ENCODE measurements around the gene IL1RL1. TPM values are rescaled to one million over a fixed set of nuclear protein-coding genes. Genes with fewer than 3 reads are reported as not detected.

Gene IL1RL1
- total RNA-seq, 2 experiments from 2014 or later, result not detected

DNA sequence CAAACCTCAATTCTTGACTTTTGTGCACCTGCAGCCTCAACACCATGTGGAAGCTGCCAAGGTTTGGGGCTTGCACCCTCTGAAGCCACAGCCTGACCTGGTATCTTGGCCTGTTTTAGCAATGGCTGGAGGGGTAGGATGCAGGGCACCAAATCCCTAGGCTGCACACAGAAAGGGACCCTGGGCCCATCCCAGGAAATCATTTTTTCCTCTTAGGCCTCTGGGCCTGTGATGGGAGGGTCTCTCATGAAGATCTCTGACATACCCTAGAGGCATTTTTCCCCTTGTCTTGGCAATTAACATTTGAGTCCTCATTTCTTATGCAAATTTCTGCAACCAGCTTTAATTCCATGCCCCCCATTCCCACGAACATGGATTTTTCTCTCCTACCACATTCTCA is 54.4 kb downstream of the IL1RL1 start:
- Histone ChIP-seq H3K36me3 (ENCODE audit: insufficient read depth, low read length) (no peaks in the 10 kb centered on the region), H3K4me3 (ENCODE audit: low read depth, low read length, poor library complexity, severe bottlenecking) (no peak overlapping the region), H3K79me2 (ENCODE audit: insufficient read depth, low read depth, low read length) (no peaks in the 10 kb centered on the region), H2AFZ (ENCODE audit: low read length) (no peak overlapping the region), H3K9me3 (ENCODE audit: low read length) (no peaks in the 10 kb centered on the region), H4K20me1 (ENCODE audit: insufficient read depth, low read length) (no peaks in the 10 kb centered on the region), H3K27ac (ENCODE audit: low read depth, low read length, poor library complexity, severe bottlenecking) (no peak overlapping the region), H3K9me2 (ENCODE audit: insufficient read depth, low read length) (no peaks in the 10 kb centered on the region), H3K4me1 (ENCODE audit: insufficient read depth, low read length, poor library complexity, severe bottlenecking) (no peaks in the 10 kb centered on the region), H3K4me2 (ENCODE audit: low read length) (no peak overlapping the region)
- intact Hi-C loops (cut with micrococcal nuclease; ENCODE audit: unreplicated experiment), result no loop called here
- DNase-seq (ENCODE audit: low spot score), result no peak
- TF ChIP-seq, protein P1, sequence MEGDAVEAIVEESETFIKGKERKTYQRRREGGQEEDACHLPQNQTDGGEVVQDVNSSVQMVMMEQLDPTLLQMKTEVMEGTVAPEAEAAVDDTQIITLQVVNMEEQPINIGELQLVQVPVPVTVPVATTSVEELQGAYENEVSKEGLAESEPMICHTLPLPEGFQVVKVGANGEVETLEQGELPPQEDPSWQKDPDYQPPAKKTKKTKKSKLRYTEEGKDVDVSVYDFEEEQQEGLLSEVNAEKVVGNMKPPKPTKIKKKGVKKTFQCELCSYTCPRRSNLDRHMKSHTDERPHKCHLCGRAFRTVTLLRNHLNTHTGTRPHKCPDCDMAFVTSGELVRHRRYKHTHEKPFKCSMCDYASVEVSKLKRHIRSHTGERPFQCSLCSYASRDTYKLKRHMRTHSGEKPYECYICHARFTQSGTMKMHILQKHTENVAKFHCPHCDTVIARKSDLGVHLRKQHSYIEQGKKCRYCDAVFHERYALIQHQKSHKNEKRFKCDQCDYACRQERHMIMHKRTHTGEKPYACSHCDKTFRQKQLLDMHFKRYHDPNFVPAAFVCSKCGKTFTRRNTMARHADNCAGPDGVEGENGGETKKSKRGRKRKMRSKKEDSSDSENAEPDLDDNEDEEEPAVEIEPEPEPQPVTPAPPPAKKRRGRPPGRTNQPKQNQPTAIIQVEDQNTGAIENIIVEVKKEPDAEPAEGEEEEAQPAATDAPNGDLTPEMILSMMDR (conservative IDR thresholded peaks at IDR 0.05; ENCODE audit: low read length), result no peak
- TF ChIP-seq EZH2phosphoT487 (IDR thresholded peaks at IDR 0.05; ENCODE audit: borderline replicate concordance, low read depth, low read length), result no peak
- BruUV-seq (replicated peaks), result no TSS peak
- CTCF ChIA-PET (ENCODE audit: unreplicated experiment), result no interaction called here
- POLR2A ChIA-PET, result no interaction called here

DNA sequence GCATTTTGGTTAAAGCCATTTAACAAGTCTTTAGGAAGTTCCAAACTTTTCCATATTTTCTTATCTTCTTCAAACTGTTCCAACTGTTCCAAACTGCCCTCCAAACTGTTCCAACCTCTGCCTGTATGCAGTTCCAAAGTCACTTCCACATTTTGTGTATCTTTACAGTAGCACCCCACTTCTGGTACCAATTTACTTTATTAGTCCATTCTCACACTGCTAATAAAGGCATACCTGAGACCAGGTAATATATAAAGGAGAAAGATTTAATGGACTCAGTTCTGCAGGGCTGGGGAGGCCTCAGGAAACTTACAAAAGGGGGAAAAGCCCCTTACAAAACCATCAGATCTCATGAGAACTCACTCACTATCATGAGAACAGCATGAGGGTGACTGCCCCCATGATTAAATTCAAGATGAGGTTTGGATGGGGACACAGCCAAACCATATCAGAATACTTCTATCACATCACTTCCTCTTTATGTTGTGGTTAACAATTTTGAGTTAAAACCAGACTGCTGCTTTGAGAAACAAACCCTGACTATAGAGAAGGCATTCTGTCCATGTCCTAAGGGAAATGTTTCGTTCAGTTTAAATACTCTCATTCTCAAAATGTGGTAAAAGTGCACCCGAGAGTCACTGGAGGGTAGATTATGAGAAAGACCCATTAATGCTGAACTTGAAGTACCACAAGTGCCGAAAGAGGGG is 55.2 kb downstream of the IL1RL1 start:
- Histone ChIP-seq H3K36me3 (ENCODE audit: insufficient read depth, low read length) (no peaks in the 10 kb centered on the region), H2AFZ (ENCODE audit: low read length) (no peak overlapping the region), H3K27ac (ENCODE audit: low read depth, low read length, poor library complexity, severe bottlenecking) (no peak overlapping the region), H3K4me3 (ENCODE audit: low read depth, low read length, poor library complexity, severe bottlenecking) (no peak overlapping the region), H4K20me1 (ENCODE audit: insufficient read depth, low read length) (no peaks in the 10 kb centered on the region), H3K79me2 (ENCODE audit: insufficient read depth, low read depth, low read length) (no peaks in the 10 kb centered on the region), H3K4me1 (ENCODE audit: insufficient read depth, low read length, poor library complexity, severe bottlenecking) (no peaks in the 10 kb centered on the region), H3K9me3 (ENCODE audit: low read length) (no peaks in the 10 kb centered on the region), H3K9me2 (ENCODE audit: insufficient read depth, low read length) (no peaks in the 10 kb centered on the region), H3K4me2 (ENCODE audit: low read length) (no peak overlapping the region)
- ChIA-PET POLR2A (no interaction called here), CTCF (ENCODE audit: unreplicated experiment) (no interaction called here)
- TF ChIP-seq EZH2phosphoT487 (IDR thresholded peaks at IDR 0.05; ENCODE audit: borderline replicate concordance, low read depth, low read length), result no peak
- TF ChIP-seq, protein P1 (conservative IDR thresholded peaks at IDR 0.05; ENCODE audit: low read length), result no peak
- no peak for DNase-seq (ENCODE audit: low spot score)
- intact Hi-C loops (cut with micrococcal nuclease; ENCODE audit: unreplicated experiment), result no loop called here
- BruUV-seq (replicated peaks), result no TSS peak

DNA sequence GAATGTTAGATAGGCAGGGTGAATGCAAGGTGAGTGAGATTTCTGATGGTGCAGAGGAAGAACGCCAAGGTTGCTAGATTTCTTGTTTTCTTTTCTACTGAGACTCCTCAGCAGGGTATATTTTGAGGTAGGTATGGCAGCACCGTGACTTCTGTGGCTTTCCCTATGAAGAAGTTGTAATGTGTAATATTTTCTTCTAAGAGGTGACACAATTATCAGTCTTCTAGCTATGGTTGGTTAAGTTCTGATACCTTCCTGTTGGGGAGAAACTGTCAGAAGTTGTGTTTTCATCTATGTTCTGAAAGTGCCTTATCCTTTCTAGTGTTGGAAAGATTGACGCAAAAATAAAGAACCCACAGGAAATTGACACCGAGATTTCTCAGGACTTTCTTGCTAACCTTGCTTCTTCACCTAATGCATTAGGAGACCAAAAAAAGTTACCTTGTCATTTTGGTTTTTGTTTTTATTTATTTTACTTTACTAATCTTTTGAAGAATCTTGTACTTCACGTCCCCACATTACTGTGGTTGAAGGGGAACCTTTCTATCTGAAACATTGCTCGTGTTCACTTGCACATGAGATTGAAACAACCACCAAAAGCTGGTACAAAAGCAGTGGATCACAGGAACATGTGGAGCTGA is 56.1 kb downstream of the IL1RL1 start:
- CTCF ChIA-PET (ENCODE audit: unreplicated experiment), result no interaction called here
- no peaks in the 10 kb centered on the region for H3K79me2 ChIP-seq (ENCODE audit: insufficient read depth, low read depth, low read length)
- no peaks in the 10 kb centered on the region for H3K9me3 ChIP-seq (ENCODE audit: low read length)
- TF ChIP-seq, protein P1 (conservative IDR thresholded peaks at IDR 0.05; ENCODE audit: low read length), result no peak
- TF ChIP-seq EZH2phosphoT487 (IDR thresholded peaks at IDR 0.05; ENCODE audit: borderline replicate concordance, low read depth, low read length), result no peak
- H3K4me1 ChIP-seq (ENCODE audit: insufficient read depth, low read length, poor library complexity, severe bottlenecking), result no peaks in the 10 kb centered on the region
- POLR2A ChIA-PET, result interaction anchor here (0.6 kb wide), 1 partner anchor 861 kb away, joined by 3 read pairs; no protein-coding TSS in a partner anchor
- no peak overlapping the region for H3K4me2 ChIP-seq (ENCODE audit: low read length)
- no peak overlapping the region for H3K27ac ChIP-seq (ENCODE audit: low read depth, low read length, poor library complexity, severe bottlenecking)
- BruUV-seq (replicated peaks), result no TSS peak
- intact Hi-C loops (cut with micrococcal nuclease; ENCODE audit: unreplicated experiment), result no loop called here
- no peaks in the 10 kb centered on the region for H3K9me2 ChIP-seq (ENCODE audit: insufficient read depth, low read length)
- no peak overlapping the region for H3K4me3 ChIP-seq (ENCODE audit: low read depth, low read length, poor library complexity, severe bottlenecking)
- no peak overlapping the region for H2AFZ ChIP-seq (ENCODE audit: low read length)
- no peak for DNase-seq (ENCODE audit: low spot score)
- no peaks in the 10 kb centered on the region for H4K20me1 ChIP-seq (ENCODE audit: insufficient read depth, low read length)
- no peaks in the 10 kb centered on the region for H3K36me3 ChIP-seq (ENCODE audit: insufficient read depth, low read length)
